Measurements from ENCODE around the gene SHANK2. TPM values are rescaled to one million over a fixed set of nuclear protein-coding genes. Genes with fewer than 3 reads are reported as not detected.

Gene SHANK2
- total RNA-seq, 1 donor: 2.5 TPM

- no peak overlapping the region for H3K4me2 ChIP-seq (ENCODE audit: insufficient read depth, low read length)
- no peak overlapping the region for H2AFZ ChIP-seq (ENCODE audit: low read length)
- peak; percentile 82 for DNase-seq (ENCODE audit: insufficient read length, low spot score, missing footprints)
- H3K27ac ChIP-seq (ENCODE audit: low read depth, low read length): no peak overlapping the region
- no peak overlapping the region for H3K4me3 ChIP-seq (ENCODE audit: insufficient read depth, low read length)
- no peaks in the 10 kb centered on the region for H4K20me1 ChIP-seq (ENCODE audit: insufficient read depth, low read length)
- no peaks in the 10 kb centered on the region for H3K79me2 ChIP-seq (ENCODE audit: insufficient read depth, low read length)
- H3K9me3 ChIP-seq (ENCODE audit: low read depth, low read length): no peaks in the 10 kb centered on the region
- TF ChIP-seq CTCF (IDR thresholded peaks at IDR 0.05; ENCODE audit: extremely low read depth, low read depth, low read length): no peak
- H3K4me1 ChIP-seq (ENCODE audit: insufficient read depth, low read length): no peaks in the 10 kb centered on the region
- no peaks in the 10 kb centered on the region for H3K36me3 ChIP-seq (ENCODE audit: insufficient read depth, low read length)
- peaks cover 5% of the 10 kb centered on the region for H3K27me3 ChIP-seq (ENCODE audit: insufficient read depth, low read length)
Observed at GRCh38 chr11:71213696-71214552, 38.5 kb downstream of the SHANK2 start.

- H3K27ac ChIP-seq (ENCODE audit: low read depth, low read length): no peak overlapping the region
- no peak overlapping the region for H2AFZ ChIP-seq (ENCODE audit: low read length)
- peak; percentile 77 for DNase-seq (ENCODE audit: insufficient read length, low spot score, missing footprints)
- TF ChIP-seq CTCF (IDR thresholded peaks at IDR 0.05; ENCODE audit: extremely low read depth, low read depth, low read length): no peak
- no peaks in the 10 kb centered on the region for H3K9me3 ChIP-seq (ENCODE audit: low read depth, low read length)
- no peaks in the 10 kb centered on the region for H3K4me1 ChIP-seq (ENCODE audit: insufficient read depth, low read length)
- no peaks in the 10 kb centered on the region for H3K79me2 ChIP-seq (ENCODE audit: insufficient read depth, low read length)
- no peaks in the 10 kb centered on the region for H4K20me1 ChIP-seq (ENCODE audit: insufficient read depth, low read length)
- no peaks in the 10 kb centered on the region for H3K36me3 ChIP-seq (ENCODE audit: insufficient read depth, low read length)
- H3K27me3 ChIP-seq (ENCODE audit: insufficient read depth, low read length): peaks cover 5% of the 10 kb centered on the region
- no peak overlapping the region for H3K4me3 ChIP-seq (ENCODE audit: insufficient read depth, low read length)
- H3K4me2 ChIP-seq (ENCODE audit: insufficient read depth, low read length): peak overlapping the region; percentile 28
Observed at GRCh38 chr11:71212871-71213559, 39.4 kb downstream of the SHANK2 start.

DNA sequence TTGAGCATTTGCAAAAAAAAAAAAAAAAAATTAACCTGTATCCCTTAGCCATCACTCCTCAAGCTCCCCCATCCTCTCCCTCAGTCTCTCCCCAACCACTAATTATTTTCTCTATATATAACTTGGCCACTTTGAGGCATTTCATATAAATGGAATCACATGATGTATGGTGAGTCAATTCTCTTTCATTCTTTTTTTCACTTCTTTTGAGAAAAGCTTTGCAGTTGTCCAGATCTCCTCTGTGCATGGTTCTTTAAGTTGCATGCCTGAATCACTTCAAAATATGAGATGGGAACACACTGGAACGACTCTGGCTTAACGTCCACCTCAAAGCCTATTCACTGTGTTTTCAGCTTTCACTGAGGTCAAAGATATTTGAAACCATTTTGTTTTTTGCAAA lies 40.7 kb downstream of the SHANK2 start:
- Histone ChIP-seq H3K79me2 (ENCODE audit: insufficient read depth, low read length) (no peaks in the 10 kb centered on the region), H3K4me2 (ENCODE audit: insufficient read depth, low read length) (no peak overlapping the region), H4K20me1 (ENCODE audit: insufficient read depth, low read length) (no peaks in the 10 kb centered on the region), H3K9me3 (ENCODE audit: low read depth, low read length) (no peaks in the 10 kb centered on the region), H3K4me1 (ENCODE audit: insufficient read depth, low read length) (no peaks in the 10 kb centered on the region), H3K27me3 (ENCODE audit: insufficient read depth, low read length) (peaks cover 5% of the 10 kb centered on the region), H3K27ac (ENCODE audit: low read depth, low read length) (no peak overlapping the region), H3K4me3 (ENCODE audit: insufficient read depth, low read length) (no peak overlapping the region), H2AFZ (ENCODE audit: low read length) (no peak overlapping the region), H3K36me3 (ENCODE audit: insufficient read depth, low read length) (no peaks in the 10 kb centered on the region)
- DNase-seq (ENCODE audit: insufficient read length, low spot score, missing footprints): peak; percentile 78
- no peak for TF ChIP-seq CTCF (IDR thresholded peaks at IDR 0.05; ENCODE audit: extremely low read depth, low read depth, low read length)

- H3K4me3 ChIP-seq (ENCODE audit: insufficient read depth, low read length): no peak overlapping the region
- no peaks in the 10 kb centered on the region for H3K79me2 ChIP-seq (ENCODE audit: insufficient read depth, low read length)
- no peaks in the 10 kb centered on the region for H4K20me1 ChIP-seq (ENCODE audit: insufficient read depth, low read length)
- TF ChIP-seq CTCF (IDR thresholded peaks at IDR 0.05; ENCODE audit: extremely low read depth, low read depth, low read length): no peak
- no peak overlapping the region for H2AFZ ChIP-seq (ENCODE audit: low read length)
- H3K9me3 ChIP-seq (ENCODE audit: low read depth, low read length): no peaks in the 10 kb centered on the region
- peak; percentile 66 for DNase-seq (ENCODE audit: insufficient read length, low spot score, missing footprints)
- H3K27ac ChIP-seq (ENCODE audit: low read depth, low read length): no peak overlapping the region
- no peaks in the 10 kb centered on the region for H3K4me1 ChIP-seq (ENCODE audit: insufficient read depth, low read length)
- no peaks in the 10 kb centered on the region for H3K36me3 ChIP-seq (ENCODE audit: insufficient read depth, low read length)
- H3K27me3 ChIP-seq (ENCODE audit: insufficient read depth, low read length): peaks cover 5% of the 10 kb centered on the region
- H3K4me2 ChIP-seq (ENCODE audit: insufficient read depth, low read length): no peak overlapping the region
Observed at GRCh38 chr11:71210861-71211260, 41.5 kb downstream of the SHANK2 start.
